NCI-H82 (cell line): ENCODE data around the gene EPB41L4B.
"Not testable (repeated sequence)": the region's sequence is repeated elsewhere in the genome, so short reads cannot be mapped to it uniquely, and the experiment has no call there.

ENCODE experiments used
- DNase-seq: peaks from one replicate; lab custom pipeline; 2025; lab: John Stamatoyannopoulos, UW

Gene EPB41L4B

GRCh38 chr9:109163194-109163593 lies 157.7 kb downstream of the EPB41L4B start:
- no peak for DNase-seq

- no peak for DNase-seq
Measured at GRCh38 chr9:109162677-109163076, 158.2 kb downstream of the EPB41L4B start.

DNA sequence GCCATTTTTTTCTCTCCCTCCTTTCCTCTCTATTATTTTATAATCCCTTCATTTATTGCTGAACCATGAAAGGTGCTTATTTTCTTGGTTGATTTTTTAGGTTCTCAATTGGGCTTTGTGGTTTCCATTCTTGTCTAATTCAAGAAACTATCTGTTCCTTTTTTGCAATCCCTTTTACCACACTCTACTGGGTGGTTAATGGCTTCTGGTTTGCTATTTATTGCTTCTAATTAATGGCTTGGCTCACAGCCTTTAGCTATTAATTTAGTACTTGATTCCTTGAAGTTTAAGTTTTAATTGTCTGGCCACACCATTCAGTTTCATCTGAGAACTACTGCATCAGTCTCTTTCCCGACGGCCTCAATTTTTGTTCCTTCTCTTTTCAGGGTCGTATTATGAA lies 159.4 kb downstream of the EPB41L4B start:
- DNase-seq, result no peak

GRCh38 chr9:109159583-109159982 lies 161.3 kb downstream of the EPB41L4B start:
- no peak for DNase-seq

DNA sequence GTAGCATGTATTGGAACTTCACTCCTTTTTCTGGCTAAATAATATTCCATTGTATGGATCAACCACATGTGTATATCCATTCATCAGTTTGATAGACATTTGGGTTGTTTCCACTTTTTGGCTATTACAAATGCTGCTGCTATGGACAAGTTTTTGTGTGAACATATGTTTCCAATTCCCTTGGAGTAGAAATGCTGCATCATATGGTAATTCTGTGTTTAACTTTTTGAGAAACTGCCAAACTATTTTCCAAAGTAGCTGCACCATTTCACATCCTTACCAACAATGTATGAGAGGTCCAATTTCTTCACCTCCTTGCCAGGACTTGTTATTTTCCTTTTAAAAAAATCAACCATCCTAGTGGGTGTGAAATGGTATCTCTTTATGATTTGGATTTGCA lies 162.2 kb downstream of the EPB41L4B start:
- DNase-seq, result no peak

DNA sequence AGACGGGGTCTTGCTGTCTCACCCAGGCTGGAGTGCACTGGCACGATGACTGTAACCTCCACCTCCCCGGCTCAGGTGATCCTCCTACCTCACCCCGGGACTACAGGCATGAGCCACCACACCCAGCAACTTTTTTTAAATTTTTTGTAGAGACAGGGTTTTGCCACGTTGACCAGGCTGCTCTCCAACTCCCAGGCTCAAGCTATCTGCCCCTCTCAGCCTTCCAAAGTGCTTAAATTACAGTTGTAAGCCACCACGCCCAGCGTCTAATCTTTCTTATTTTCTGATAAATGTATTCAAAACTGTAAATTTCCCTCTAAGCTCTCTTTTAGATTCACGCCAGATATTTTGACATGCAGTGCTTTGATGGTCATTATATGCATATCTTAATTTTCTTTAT lies 164.2 kb downstream of the EPB41L4B start:
- no peak for DNase-seq

- DNase-seq, result peak; percentile 0
Measured at GRCh38 chr9:109150925-109151545, 169.8 kb downstream of the EPB41L4B start.

DNA sequence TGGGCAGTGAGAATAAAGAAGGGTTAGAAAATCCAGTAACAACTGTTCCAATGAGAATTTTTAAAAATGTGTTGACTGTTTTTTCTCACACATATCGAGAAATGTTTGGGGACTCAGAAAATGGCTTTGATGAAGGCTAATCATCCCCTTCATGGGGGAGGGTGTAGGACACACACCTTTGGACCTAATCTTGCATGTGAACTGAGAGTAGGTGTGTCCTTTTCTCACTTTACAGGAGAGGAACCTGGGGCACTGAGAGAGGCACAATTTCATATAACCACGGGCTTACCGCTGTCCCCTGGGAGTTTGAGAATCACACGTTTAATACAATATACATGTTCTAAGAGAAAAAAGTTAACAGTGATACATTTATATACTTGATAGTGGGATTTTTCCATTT lies 171.1 kb downstream of the EPB41L4B start:
- DNase-seq, result no peak

- DNase-seq, result no peak
Measured at GRCh38 chr9:109149089-109149488, 171.8 kb downstream of the EPB41L4B start.

GRCh38 chr9:109145051-109145450 lies 175.8 kb downstream of the EPB41L4B start:
- no peak for DNase-seq

DNA sequence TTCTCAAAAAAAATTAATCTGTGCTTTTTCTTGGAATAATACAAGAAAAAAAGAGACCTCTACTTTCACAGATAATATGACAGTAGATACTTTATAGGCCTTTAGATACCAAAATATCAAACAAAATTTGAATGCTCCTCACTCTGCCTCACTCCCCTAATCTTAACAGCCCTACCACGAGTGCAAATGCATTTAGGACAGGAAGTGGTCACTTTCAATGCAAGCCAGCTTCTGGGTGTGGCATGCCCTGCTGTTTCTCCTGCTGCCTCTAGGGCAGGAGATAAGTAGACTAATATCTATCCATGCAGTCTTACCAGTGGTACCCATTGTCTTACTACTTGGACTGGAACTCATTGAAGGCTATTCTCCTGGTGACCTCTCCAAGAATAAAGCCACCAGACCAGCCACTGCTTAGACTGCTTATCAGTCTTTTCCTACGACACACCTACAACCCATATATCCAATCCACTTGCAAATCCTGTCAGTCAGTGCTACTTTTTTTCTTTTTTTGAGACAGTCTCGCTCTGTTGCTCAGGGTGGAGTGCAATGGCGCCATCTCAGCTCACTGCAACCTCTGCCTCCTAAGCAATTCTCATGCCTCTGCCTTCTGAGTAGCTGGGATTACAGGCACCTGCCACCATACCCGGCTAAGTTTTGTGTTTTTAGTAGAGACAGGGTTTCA lies 176.8 kb downstream of the EPB41L4B start:
- peak; percentile 59 for DNase-seq

- no peak for DNase-seq
Measured at GRCh38 chr9:109141375-109141774, 179.5 kb downstream of the EPB41L4B start.

DNA sequence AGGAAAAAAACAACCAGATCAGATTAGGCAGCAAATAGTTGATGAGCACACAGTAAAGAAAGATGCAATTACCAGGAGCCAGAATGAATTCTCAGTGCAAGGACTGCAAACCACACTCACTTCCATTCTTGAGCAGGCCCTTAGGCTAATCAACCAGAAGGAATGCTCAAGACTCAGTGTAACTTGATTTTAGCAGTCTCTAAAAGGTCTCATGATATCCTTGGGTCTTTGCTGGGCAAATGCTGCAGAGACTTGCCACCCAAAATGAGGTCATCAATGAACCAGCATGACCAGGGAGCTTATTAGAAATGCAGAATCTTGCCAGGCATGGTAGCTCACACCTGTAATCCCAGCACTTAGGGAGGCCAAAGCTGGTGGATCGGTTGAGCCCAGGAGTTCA lies 181.0 kb downstream of the EPB41L4B start:
- DNase-seq, result no peak

DNA sequence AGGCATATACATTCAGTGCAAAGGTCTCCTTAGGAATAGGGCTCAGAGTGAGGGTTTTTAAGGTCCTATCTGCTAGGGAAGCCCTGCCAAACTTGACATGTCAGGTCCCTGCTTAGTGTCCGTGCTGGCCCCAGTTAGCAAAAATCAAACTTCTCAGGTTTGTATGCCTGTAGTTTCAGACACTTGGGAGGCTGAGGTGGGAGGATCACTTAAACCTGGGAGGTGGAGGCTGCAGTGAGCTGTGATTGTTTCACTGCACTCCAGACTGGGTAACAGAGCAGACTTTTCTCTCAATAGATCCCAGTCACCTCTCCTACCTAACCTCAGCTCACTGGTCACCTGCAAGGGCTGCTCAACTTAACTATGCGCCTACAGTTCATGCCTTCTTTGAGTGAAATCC lies 182.4 kb downstream of the EPB41L4B start:
- no peak for DNase-seq

- DNase-seq, result no peak
Measured at GRCh38 chr9:109134167-109134578, 186.7 kb downstream of the EPB41L4B start.

GRCh38 chr9:109133533-109133932 lies 187.3 kb downstream of the EPB41L4B start:
- DNase-seq, result no peak

- DNase-seq, result no peak
Measured at GRCh38 chr9:109132567-109133021, 188.3 kb downstream of the EPB41L4B start.

GRCh38 chr9:109129470-109130197 lies 191.2 kb downstream of the EPB41L4B start:
- DNase-seq, result no peak

DNA sequence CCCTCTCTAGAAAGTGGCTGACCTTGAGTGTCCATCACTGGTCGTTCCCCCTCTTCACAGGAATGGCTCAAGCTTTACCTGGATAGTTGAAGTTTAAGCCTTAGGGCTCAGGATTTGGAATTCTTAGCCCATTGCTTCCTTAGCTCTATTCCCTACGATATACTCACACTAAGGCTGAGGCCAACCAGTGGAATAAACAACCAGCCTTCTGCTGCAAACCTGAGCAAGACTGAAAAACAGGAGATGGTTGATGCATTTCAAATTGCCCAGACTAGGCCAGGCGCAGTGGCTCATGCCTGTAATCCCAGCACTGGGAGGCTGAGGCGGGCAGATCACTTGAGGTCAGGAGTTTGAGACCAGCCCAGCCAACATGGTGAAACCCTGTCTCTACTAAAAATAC lies 194.2 kb downstream of the EPB41L4B start:
- not testable (repeated sequence) for DNase-seq

DNA sequence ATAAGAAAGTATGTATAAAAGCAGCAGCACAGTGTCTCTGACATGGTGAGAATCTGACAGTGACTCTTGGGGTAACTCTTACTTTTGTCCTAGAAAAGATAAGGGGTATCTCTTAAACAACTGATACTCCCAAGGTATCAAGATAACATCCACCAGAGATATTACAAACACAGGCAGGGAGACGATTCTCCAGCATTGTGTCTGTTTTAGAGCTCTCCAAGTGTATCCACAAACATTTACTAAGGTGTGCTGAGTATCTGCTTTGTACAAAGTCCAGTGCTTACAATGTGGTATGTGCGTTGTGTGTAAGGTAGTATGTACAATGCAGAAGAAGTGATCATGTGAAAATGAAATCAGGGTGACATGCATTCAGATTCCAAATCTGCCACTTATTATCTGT lies 196.7 kb downstream of the EPB41L4B start:
- DNase-seq, result no peak

DNA sequence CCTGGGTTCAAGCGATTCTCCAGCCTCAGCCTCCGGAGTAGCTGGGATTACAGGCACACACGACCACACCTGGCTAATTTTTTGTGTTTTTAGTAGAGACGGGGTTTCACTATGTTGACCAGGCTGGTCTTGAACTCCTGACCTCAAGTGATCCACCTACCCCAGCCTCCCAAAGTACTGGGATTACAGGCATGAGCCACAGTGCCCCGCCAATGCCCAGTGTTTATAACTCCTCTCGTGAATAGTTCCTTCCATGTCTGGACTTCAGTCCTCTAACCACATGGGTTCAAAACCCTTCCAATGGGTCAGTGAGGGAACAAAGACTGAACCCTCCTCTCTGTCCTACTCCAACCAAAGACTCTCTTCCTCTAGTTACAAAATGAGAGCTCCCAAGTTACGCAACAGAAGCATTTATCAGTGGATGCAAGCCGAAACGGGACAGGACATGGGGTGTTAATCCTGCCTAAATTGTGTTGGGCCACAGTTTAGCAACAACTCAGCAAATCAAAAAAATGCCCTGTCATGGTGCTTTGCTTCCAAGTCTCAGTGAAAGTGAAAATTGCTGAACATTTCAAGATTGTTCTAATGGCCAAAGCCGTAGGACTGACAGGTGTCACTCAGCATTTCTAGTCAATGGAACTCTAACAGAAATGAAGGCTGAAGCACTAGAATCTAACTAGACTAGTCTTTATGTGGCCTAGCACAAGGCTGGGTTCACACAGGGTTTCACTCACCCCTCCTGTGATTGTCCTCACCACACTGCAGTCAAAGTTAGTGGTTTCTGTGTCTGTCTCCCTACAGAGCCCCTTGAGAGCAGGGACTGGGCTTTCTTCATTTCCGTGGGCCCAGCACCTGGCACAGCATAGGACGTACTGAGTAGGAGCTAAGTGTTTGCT lies 197.9 kb downstream of the EPB41L4B start:
- no peak for DNase-seq
